Measurements from ENCODE around the gene DOK7.
"Not testable (repeated sequence)": the region's sequence is repeated elsewhere in the genome, so short reads cannot be mapped to it uniquely, and the experiment has no call there.

The DOK7 gene

DNA sequence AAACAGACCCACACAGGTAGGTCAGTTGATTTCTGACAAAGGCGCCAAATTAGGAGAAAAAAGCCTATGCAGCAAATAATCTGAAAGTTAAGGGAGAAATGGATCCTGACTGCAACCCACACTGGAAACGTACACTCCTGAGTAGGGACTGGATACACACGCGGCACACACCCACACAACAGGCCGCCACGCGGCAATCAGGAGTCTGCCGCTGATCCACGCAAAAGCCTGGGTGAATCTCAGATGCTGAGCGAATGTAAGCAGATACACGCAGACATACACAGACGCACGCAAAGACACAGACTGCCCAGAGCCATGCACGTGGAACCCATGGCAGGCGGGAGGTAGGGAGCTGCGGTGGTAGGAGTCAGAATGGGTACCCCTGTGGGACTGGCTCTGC lies 47.4 kb downstream of the DOK7 start:
- in situ Hi-C loops (cut with HindIII; ENCODE audit: low pct_ligation_motif_present, low sequenced_read_pairs) = no loop called here
- peaks cover 32% of the 10 kb centered on the region for H3K36me3 ChIP-seq (replicated peaks)
- no peak overlapping the region for H3K4me3 ChIP-seq (ENCODE audit: low read depth, low read length)

DNA sequence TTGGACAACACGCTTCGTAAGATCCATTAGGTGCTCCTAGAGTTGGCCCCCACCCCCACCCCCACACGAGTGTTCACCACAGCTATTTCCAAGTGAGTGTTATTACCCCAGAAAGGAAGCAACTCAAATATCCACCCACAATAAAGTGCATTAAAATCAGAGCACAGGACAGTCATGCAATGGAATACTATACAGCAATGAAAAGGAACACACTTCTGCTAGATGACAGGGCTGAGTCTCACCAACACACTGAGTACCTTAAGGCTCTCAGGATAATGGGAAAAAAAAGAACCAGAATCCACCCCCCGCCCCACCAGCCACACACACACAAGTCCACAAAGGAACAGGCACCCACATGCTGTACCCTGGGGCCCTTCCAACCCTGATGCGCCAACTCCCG lies 48.1 kb downstream of the DOK7 start:
- Histone ChIP-seq H3K4me3 (ENCODE audit: low read depth, low read length) (no peak overlapping the region), H3K27ac (no peak overlapping the region), H3K36me3 (replicated peaks) (peaks cover 39% of the 10 kb centered on the region), H3K27me3 (replicated peaks) (no peaks in the 10 kb centered on the region)
- no peak for DNase-seq
- TF ChIP-seq, protein P1, sequence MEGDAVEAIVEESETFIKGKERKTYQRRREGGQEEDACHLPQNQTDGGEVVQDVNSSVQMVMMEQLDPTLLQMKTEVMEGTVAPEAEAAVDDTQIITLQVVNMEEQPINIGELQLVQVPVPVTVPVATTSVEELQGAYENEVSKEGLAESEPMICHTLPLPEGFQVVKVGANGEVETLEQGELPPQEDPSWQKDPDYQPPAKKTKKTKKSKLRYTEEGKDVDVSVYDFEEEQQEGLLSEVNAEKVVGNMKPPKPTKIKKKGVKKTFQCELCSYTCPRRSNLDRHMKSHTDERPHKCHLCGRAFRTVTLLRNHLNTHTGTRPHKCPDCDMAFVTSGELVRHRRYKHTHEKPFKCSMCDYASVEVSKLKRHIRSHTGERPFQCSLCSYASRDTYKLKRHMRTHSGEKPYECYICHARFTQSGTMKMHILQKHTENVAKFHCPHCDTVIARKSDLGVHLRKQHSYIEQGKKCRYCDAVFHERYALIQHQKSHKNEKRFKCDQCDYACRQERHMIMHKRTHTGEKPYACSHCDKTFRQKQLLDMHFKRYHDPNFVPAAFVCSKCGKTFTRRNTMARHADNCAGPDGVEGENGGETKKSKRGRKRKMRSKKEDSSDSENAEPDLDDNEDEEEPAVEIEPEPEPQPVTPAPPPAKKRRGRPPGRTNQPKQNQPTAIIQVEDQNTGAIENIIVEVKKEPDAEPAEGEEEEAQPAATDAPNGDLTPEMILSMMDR (IDR thresholded peaks at IDR 0.05; ENCODE audit: low read depth, low read length, missing control alignments) = no peak
- in situ Hi-C loops (cut with HindIII; ENCODE audit: low pct_ligation_motif_present, low sequenced_read_pairs) = no loop called here

More for the DNA sequence above, 47.4 kb downstream of the DOK7 start:
- TF ChIP-seq, protein P1 (IDR thresholded peaks at IDR 0.05; ENCODE audit: low read depth, low read length, missing control alignments) = no peak
- H3K27ac ChIP-seq = no peak overlapping the region
- no peaks in the 10 kb centered on the region for H3K27me3 ChIP-seq (replicated peaks)
- DNase-seq = no peak

DNA sequence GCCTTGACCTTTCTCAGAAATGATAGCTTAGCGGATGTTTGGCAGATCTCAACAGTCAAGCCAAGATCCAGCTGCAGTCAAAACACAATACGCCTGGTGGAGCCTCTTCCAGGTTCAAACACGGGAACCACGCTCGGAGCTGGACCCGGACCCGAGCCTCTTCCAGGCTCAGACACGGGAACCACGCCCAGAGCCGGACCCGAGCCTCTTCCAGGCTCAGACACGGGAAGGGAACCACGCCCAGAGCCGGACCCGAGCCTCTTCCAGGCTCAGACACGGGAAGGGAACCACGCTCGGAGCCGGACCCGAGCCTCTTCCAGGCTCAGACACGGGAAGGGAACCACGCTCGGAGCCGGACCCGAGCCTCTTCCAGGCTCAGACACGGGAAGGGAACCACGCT lies 48.5 kb downstream of the DOK7 start:
- in situ Hi-C loops (cut with HindIII; ENCODE audit: low pct_ligation_motif_present, low sequenced_read_pairs); H3K4me3 ChIP-seq (ENCODE audit: low read depth, low read length); DNase-seq; H3K27ac ChIP-seq; H3K27me3 ChIP-seq (replicated peaks): not testable (repeated sequence)
- peaks cover 40% of the 10 kb centered on the region for H3K36me3 ChIP-seq (replicated peaks)

DNA sequence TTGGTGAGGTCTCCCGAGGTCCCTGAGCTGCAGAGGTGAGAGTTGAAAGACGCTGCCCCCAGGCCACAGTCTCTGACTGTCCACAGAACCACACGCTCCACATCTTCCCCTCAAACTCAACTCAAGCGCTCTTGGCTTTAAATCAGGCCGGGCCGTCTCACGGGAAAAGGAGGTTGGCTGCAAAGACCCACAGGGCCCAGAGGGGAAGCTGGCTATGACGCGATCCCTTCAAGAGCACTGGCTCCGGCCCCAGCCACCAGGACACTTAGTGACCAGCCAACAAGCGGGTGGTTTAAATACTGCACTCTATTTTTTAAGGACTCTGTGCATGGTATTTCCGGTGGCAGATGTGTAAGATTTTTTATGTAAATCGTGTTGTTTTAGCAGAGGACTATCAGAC lies 49.2 kb downstream of the DOK7 start:
- TF ChIP-seq, protein P1 (IDR thresholded peaks at IDR 0.05; ENCODE audit: low read depth, low read length, missing control alignments) = no peak
- Histone ChIP-seq H3K27ac (no peak overlapping the region), H3K4me3 (ENCODE audit: low read depth, low read length) (no peak overlapping the region), H3K27me3 (replicated peaks) (no peaks in the 10 kb centered on the region), H3K36me3 (replicated peaks) (peaks cover 47% of the 10 kb centered on the region)
- in situ Hi-C loops (cut with HindIII; ENCODE audit: low pct_ligation_motif_present, low sequenced_read_pairs) = no loop called here
- DNase-seq = no peak

DNA sequence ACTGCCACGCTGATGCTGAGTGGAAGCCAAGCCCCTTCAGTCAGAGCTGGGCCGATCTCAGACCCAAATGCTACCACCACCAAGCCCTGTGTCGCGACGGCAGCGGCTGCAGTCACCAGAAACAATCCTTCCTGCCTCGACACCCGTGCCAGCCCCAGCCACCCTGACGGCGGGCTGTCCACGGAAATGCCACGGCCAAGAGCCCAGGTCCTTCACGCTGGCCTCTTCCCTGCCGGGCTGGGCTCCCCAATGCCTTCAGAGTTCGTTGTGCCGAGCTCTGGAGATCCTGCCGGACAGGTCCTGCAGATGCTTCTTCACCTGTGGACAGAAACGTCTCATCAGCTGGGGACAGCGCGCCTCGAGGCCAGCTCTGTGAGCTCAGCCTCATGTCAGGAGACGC lies 49.6 kb downstream of the DOK7 start:
- H3K27me3 ChIP-seq (replicated peaks) = no peaks in the 10 kb centered on the region

DNA sequence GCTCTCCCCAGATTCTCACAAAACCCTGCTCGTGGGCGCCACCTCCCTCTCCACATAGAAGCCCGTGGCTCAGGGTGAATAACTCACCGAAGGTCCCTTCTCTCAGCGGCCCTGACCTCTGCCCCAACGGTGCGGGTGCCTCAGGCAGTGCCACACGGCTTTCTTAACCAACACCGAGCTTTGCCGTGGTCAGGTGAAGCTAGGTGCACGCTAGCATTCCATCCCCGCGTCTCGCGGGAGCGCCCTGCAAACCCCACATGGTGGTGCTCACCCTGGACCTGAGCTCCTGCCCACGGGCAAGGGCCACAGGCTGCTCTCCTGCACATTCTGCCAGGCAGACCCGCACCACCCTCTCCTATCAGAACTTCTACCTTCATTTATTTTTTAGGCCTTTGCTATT lies 50.7 kb downstream of the DOK7 start:
- no peak for DNase-seq
- TF ChIP-seq, protein P1 (IDR thresholded peaks at IDR 0.05; ENCODE audit: low read depth, low read length, missing control alignments) = no peak
- no peaks in the 10 kb centered on the region for H3K27me3 ChIP-seq (replicated peaks)
- in situ Hi-C loops (cut with HindIII; ENCODE audit: low pct_ligation_motif_present, low sequenced_read_pairs) = no loop called here
- H3K27ac ChIP-seq = no peak overlapping the region
- peaks cover 58% of the 10 kb centered on the region for H3K36me3 ChIP-seq (replicated peaks)
- no peak overlapping the region for H3K4me3 ChIP-seq (ENCODE audit: low read depth, low read length)

More for the DNA sequence above, 49.6 kb downstream of the DOK7 start:
- TF ChIP-seq, protein P1 (IDR thresholded peaks at IDR 0.05; ENCODE audit: low read depth, low read length, missing control alignments) = no peak
- no peak overlapping the region for H3K27ac ChIP-seq
- H3K36me3 ChIP-seq (replicated peaks) = peaks cover 52% of the 10 kb centered on the region
- no peak for DNase-seq
- in situ Hi-C loops (cut with HindIII; ENCODE audit: low pct_ligation_motif_present, low sequenced_read_pairs) = no loop called here
- no peak overlapping the region for H3K4me3 ChIP-seq (ENCODE audit: low read depth, low read length)

All from brain microvascular endothelial cell (primary cell).